MM.1S (cell line): Measurements from ENCODE around the gene OSR1.

ENCODE experiments used
- DNase-seq: peaks from one replicate; pipeline ENCODE4 v3.0.0-alpha.2; 2015
- H2AFZ ChIP-seq: fragments of 300-600 bp; sonication (generic); 2 replicates; pipeline ENCODE4 v1.6.0; 2016; ENCODE audit warnings: antibody characterized with exemption, low read length
- H3F3A ChIP-seq: fragments of 300-600 bp; sonication (generic); 2 replicates; pipeline ENCODE4 v1.6.1; 2016; ENCODE audit warnings: mild to moderate bottlenecking, antibody characterized with exemption, low read length, moderate library complexity, mixed read lengths; ENCODE audit not compliant: insufficient read depth
- H3K27ac ChIP-seq: fragments of 300-600 bp; sonication (generic); 2 replicates; pipeline ENCODE4 v1.5.1; 2016; ENCODE audit warnings: mild to moderate bottlenecking, low read length
- H3K27me3 ChIP-seq: fragments of 300-600 bp; sonication (generic); replicated peaks from 2 replicates; pipeline ENCODE4 v1.6.0; 2016; ENCODE audit warnings: low read length; ENCODE audit not compliant: insufficient read depth
- H3K36me3 ChIP-seq: fragments of 300-600 bp; sonication (generic); replicated peaks from 2 replicates; pipeline ENCODE4 v1.6.1; 2016; ENCODE audit warnings: mild to moderate bottlenecking, low read length, mixed read lengths; ENCODE audit not compliant: insufficient read depth
- H3K4me1 ChIP-seq: fragments of 300-600 bp; sonication (generic); 2 replicates; pipeline ENCODE4 v1.6.1; 2016; ENCODE audit warnings: low read length, mixed read lengths
- H3K4me2 ChIP-seq: fragments of 300-600 bp; sonication (generic); 2 replicates; pipeline ENCODE4 v1.6.0; 2016; ENCODE audit warnings: low read depth, low read length
- H3K4me3 ChIP-seq: fragments of 300-600 bp; sonication (generic); 2 replicates; pipeline ENCODE4 v1.5.1; 2016; ENCODE audit warnings: low read length, mixed read lengths
- H3K79me2 ChIP-seq: fragments of 300-600 bp; sonication (generic); 2 replicates; pipeline ENCODE4 v1.6.1; 2016; ENCODE audit warnings: mixed run types, low read length, mixed read lengths
- H3K9ac ChIP-seq: fragments of 300-600 bp; sonication (generic); 2 replicates; pipeline ENCODE4 v1.6.1; 2016; ENCODE audit warnings: low read length, mixed read lengths
- H3K9me2 ChIP-seq: fragments of 300-600 bp; sonication (generic); replicated peaks from 2 replicates; pipeline ENCODE4 v1.6.1; 2016; ENCODE audit warnings: mild to moderate bottlenecking, low read length, mixed read lengths; ENCODE audit not compliant: insufficient read depth
- H3K9me3 ChIP-seq: fragments of 300-600 bp; sonication (generic); replicated peaks from 2 replicates; pipeline ENCODE4 v1.6.1; 2016; ENCODE audit warnings: mild to moderate bottlenecking, low read length, mixed read lengths; ENCODE audit not compliant: insufficient read depth
- H4K20me1 ChIP-seq: fragments of 300-600 bp; sonication (generic); 2 replicates; pipeline ENCODE4 v1.6.1; 2016; ENCODE audit warnings: mild to moderate bottlenecking, low read length, moderate library complexity, mixed read lengths; ENCODE audit not compliant: insufficient read depth
- EZH2 ChIP-seq: fragments of 300-600 bp; sonication (generic); optimal IDR thresholded peaks from 2 replicates; pipeline ENCODE3; 2017; ENCODE audit warnings: low read depth, mild to moderate bottlenecking, antibody characterized with exemption, low read length, mixed read lengths
- EZH2phosphoT487 ChIP-seq: fragments of 300-600 bp; sonication (generic); IDR thresholded peaks from 2 replicates; pipeline ENCODE4 v1.6.1; 2018; ENCODE audit warnings: antibody characterized with exemption, low read length
- TF ChIP-seq, protein P1 (sequence below): fragments of 300-600 bp; sonication (generic); IDR thresholded peaks from 2 replicates; pipeline ENCODE4 v1.5.1; 2016; ENCODE audit warnings: antibody characterized with exemption, low read length, mixed read lengths

The OSR1 gene

DNA sequence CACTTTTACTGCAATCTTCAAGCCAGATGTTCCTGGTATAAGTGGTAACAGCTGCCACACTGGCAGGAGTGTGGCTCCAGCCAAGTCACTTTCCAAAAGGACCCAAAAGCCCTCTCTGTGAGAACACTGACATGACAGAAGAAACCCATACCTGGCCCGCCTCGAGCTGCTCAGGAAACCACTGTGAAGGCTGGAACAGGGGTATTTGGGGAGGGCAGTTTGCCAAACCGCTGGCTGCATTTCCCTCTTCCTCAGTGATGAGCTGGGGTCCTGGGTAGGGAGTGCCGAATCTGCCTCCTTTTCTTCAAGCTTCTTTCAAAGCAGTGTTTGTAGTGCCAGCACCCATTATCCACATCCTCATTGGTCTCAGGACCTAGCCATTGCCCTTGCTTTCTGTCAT, 10.3 kb upstream of the OSR1 start:
- no peak for DNase-seq
- H3K79me2 ChIP-seq: no peaks in the 10 kb centered on the region
- H2AFZ ChIP-seq: no peak overlapping the region
- TF ChIP-seq EZH2phosphoT487 (no peak), EZH2 (no peak)
- TF ChIP-seq, protein P1, sequence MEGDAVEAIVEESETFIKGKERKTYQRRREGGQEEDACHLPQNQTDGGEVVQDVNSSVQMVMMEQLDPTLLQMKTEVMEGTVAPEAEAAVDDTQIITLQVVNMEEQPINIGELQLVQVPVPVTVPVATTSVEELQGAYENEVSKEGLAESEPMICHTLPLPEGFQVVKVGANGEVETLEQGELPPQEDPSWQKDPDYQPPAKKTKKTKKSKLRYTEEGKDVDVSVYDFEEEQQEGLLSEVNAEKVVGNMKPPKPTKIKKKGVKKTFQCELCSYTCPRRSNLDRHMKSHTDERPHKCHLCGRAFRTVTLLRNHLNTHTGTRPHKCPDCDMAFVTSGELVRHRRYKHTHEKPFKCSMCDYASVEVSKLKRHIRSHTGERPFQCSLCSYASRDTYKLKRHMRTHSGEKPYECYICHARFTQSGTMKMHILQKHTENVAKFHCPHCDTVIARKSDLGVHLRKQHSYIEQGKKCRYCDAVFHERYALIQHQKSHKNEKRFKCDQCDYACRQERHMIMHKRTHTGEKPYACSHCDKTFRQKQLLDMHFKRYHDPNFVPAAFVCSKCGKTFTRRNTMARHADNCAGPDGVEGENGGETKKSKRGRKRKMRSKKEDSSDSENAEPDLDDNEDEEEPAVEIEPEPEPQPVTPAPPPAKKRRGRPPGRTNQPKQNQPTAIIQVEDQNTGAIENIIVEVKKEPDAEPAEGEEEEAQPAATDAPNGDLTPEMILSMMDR: no peak
- no peak overlapping the region for H3K4me3 ChIP-seq
- H3K9ac ChIP-seq: no peak overlapping the region
- H3K27ac ChIP-seq: no peak overlapping the region
- no peaks in the 10 kb centered on the region for H3K9me2 ChIP-seq
- H3K4me1 ChIP-seq: no peaks in the 10 kb centered on the region
- no peaks in the 10 kb centered on the region for H3K27me3 ChIP-seq
- no peak overlapping the region for H3K4me2 ChIP-seq
- no peaks in the 10 kb centered on the region for H3K9me3 ChIP-seq
- no peaks in the 10 kb centered on the region for H3K36me3 ChIP-seq
- H3F3A ChIP-seq: no peaks in the 10 kb centered on the region
- H4K20me1 ChIP-seq: no peaks in the 10 kb centered on the region

- H3K4me1 ChIP-seq: no peaks in the 10 kb centered on the region
- H3K4me2 ChIP-seq: no peak overlapping the region
- no peak overlapping the region for H3K4me3 ChIP-seq
- TF ChIP-seq EZH2: no peak
- TF ChIP-seq, protein P1: no peak
- TF ChIP-seq EZH2phosphoT487: no peak
- no peaks in the 10 kb centered on the region for H3K27me3 ChIP-seq
- no peaks in the 10 kb centered on the region for H3F3A ChIP-seq
- H3K79me2 ChIP-seq: no peaks in the 10 kb centered on the region
- H3K9ac ChIP-seq: no peak overlapping the region
- H2AFZ ChIP-seq: no peak overlapping the region
- H3K36me3 ChIP-seq: no peaks in the 10 kb centered on the region
- DNase-seq: no peak
- no peaks in the 10 kb centered on the region for H4K20me1 ChIP-seq
- H3K9me3 ChIP-seq: no peaks in the 10 kb centered on the region
- no peak overlapping the region for H3K27ac ChIP-seq
- no peaks in the 10 kb centered on the region for H3K9me2 ChIP-seq
Measured at GRCh38 chr2:19367326-19367725, 8.9 kb upstream of the OSR1 start.

- Histone ChIP-seq H3K79me2 (no peaks in the 10 kb centered on the region), H3K9me3 (no peaks in the 10 kb centered on the region), H3K4me3 (no peak overlapping the region), H4K20me1 (no peaks in the 10 kb centered on the region), H3K27me3 (peaks cover 19% of the 10 kb centered on the region; the same call in 1 of the 2 replicates), H2AFZ (no peak overlapping the region), H3K9ac (no peak overlapping the region), H3K4me1 (no peaks in the 10 kb centered on the region), H3K27ac (no peak overlapping the region), H3K4me2 (no peak overlapping the region), H3K9me2 (no peaks in the 10 kb centered on the region), H3K36me3 (no peaks in the 10 kb centered on the region), H3F3A (no peaks in the 10 kb centered on the region)
- DNase-seq: no peak
- no peak for TF ChIP-seq EZH2
- TF ChIP-seq EZH2phosphoT487: no peak
- TF ChIP-seq, protein P1: no peak
Measured at GRCh38 chr2:19365126-19365525, 6.7 kb upstream of the OSR1 start.
